SK-N-SH (cell line): Measurements from ENCODE around the gene MGLL. TPM values are rescaled to one million over a fixed set of nuclear protein-coding genes. Genes with fewer than 3 reads are reported as not detected.

Experiments used
- CTCF ChIA-PET: fragments of 300-600, 350-600 bp; formaldehyde crosslinking; extraction: SDS; loops from one replicate; lab custom pipeline; 2021; lab: Yijun Ruan, JAX
- POLR2A ChIA-PET: fragments of 350-600 bp; sonication (Branson Sonifier 250); formaldehyde crosslinking; extraction: SDS; loops from one replicate; lab custom pipeline; 2020; ENCODE audit warnings: antibody characterized with exemption, inconsistent platforms; lab: Yijun Ruan, JAX
- DNase-seq: peaks from one replicate; pipeline ENCODE4 v3.0.0; 2012
- H2AFZ ChIP-seq: fragments of 200-600 bp; sonication (generic); 2 replicates; pipeline ENCODE4 v1.8.1; 2016; ENCODE audit warnings: antibody characterized with exemption, mild to moderate bottlenecking, low read depth
- H3F3A ChIP-seq: fragments of 200-600 bp; sonication (generic); replicated peaks from 2 replicates; pipeline ENCODE3; 2016; ENCODE audit warnings: antibody characterized with exemption, mild to moderate bottlenecking; ENCODE audit not compliant: insufficient read depth
- H3K27ac ChIP-seq, 2 experiments: fragments of 200-500 bp in 1 of 2; fragments of 200-600 bp in 1 of 2; sonication (Bioruptor generic) in 1 of 2; sonication (generic), shearing (Covaris generic) in 1 of 2; 2 replicates each; pipeline versions ENCODE4 v1.5.1 to v1.6.1; 2014 to 2016; ENCODE audit warnings: low read depth in 2 of 2, inconsistent platforms in 1 of 2, low read length in 1 of 2, mild to moderate bottlenecking in 1 of 2, mixed read lengths in 1 of 2
- H3K27me3 ChIP-seq: fragments of 200-600 bp; sonication (generic), shearing (Covaris generic); 2 replicates; pipeline ENCODE4 v1.6.1; 2016; ENCODE audit warnings: mixed run types; ENCODE audit not compliant: insufficient read depth
- H3K36me3 ChIP-seq, 2 experiments: fragments of 200-500 bp in 1 of 2; fragments of 200-600 bp in 1 of 2; sonication (Bioruptor generic) in 1 of 2; sonication (generic) in 1 of 2; replicated peaks in 1 of 2; 2 replicates each; pipeline versions ENCODE3 to v1.5.1; 2014 to 2016; ENCODE audit warnings: low read length in 1 of 2, mild to moderate bottlenecking in 1 of 2; ENCODE audit not compliant: insufficient read depth in 2 of 2, control insufficient read depth in 1 of 2
- H3K4me1 ChIP-seq, 2 experiments: fragments of 200-500 bp in 1 of 2; fragments of 200-600 bp in 1 of 2; sonication (Bioruptor generic) in 1 of 2; sonication (generic), shearing (Covaris generic) in 1 of 2; 2 replicates each; pipeline versions ENCODE4 v1.5.1 to v1.6.1; 2014 to 2016; ENCODE audit warnings: low read depth in 1 of 2, low read length in 1 of 2, mixed run types in 1 of 2; ENCODE audit not compliant: insufficient read depth in 2 of 2, control insufficient read depth in 1 of 2
- H3K4me2 ChIP-seq: fragments of 200-600 bp; sonication (generic), shearing (Covaris generic); 2 replicates; pipeline ENCODE4 v1.6.1; 2017; ENCODE audit warnings: mixed run types
- H3K4me3 ChIP-seq, 2 experiments: fragments of 200-500 bp in 1 of 2; fragments of 200-600 bp in 1 of 2; sonication (Bioruptor generic) in 1 of 2; sonication (generic), shearing (Covaris generic) in 1 of 2; 2 replicates each; pipeline versions ENCODE4 v1.5.1 to v1.8.1; 2014 to 2016; ENCODE audit warnings: low read depth in 2 of 2, inconsistent platforms in 1 of 2, low read length in 1 of 2, mild to moderate bottlenecking in 1 of 2, mixed read lengths in 1 of 2, moderate library complexity in 1 of 2
- H3K79me2 ChIP-seq: fragments of 200-600 bp; sonication (generic); 2 replicates; pipeline ENCODE4 v1.8.1; 2017; ENCODE audit warnings: mild to moderate bottlenecking; ENCODE audit not compliant: insufficient read depth
- H3K9ac ChIP-seq: fragments of 200-600 bp; sonication (generic); 2 replicates; pipeline ENCODE4 v1.6.1; 2017; ENCODE audit warnings: mixed run types
- H3K9me2 ChIP-seq: fragments of 200-600 bp; sonication (generic); 2 replicates; pipeline ENCODE4 v1.6.1; 2017; ENCODE audit warnings: mixed run types
- H3K9me3 ChIP-seq: fragments of 200-600 bp; sonication (generic); 2 replicates; pipeline ENCODE4 v1.6.1; 2017; ENCODE audit warnings: mixed run types, mild to moderate bottlenecking, moderate library complexity
- H4K20me1 ChIP-seq: fragments of 200-600 bp; sonication (generic); 2 replicates; pipeline ENCODE4 v1.6.1; 2017; ENCODE audit warnings: mild to moderate bottlenecking, mixed run types; ENCODE audit not compliant: insufficient read depth
- EP300 ChIP-seq, 2 experiments: IDR thresholded peaks; 2 replicates each; pipeline versions ENCODE4 v1.4.0 to v1.6.1; 2012; ENCODE audit warnings: borderline replicate concordance in 1 of 2, low read depth in 1 of 2, low read length in 1 of 2
- EZH2phosphoT487 ChIP-seq: fragments of 200-600 bp; sonication (generic); IDR thresholded peaks from 2 replicates; pipeline ENCODE4 v1.6.1; 2017; ENCODE audit warnings: low read depth, mixed run types, mild to moderate bottlenecking, antibody characterized with exemption, moderate library complexity, borderline replicate concordance
- FOXJ3 ChIP-seq: sonication (generic); formaldehyde crosslinking; IDR thresholded peaks from 2 replicates; pipeline ENCODE4 v1.5.1; 2020; ENCODE audit warnings: mild to moderate bottlenecking, missing genetic modification reagents
- FOXM1 ChIP-seq: IDR thresholded peaks from 2 replicates; pipeline ENCODE4 v1.4.0; 2012; ENCODE audit warnings: low read depth, mild to moderate bottlenecking
- GABPA ChIP-seq: IDR thresholded peaks from 2 replicates; pipeline ENCODE4 v1.4.0; 2012; ENCODE audit warnings: low read depth, mild to moderate bottlenecking
- NFIC ChIP-seq: IDR thresholded peaks from 2 replicates; pipeline ENCODE4 v1.4.0; 2012; ENCODE audit warnings: borderline replicate concordance
- NRF1 ChIP-seq: IDR thresholded peaks from 2 replicates; pipeline ENCODE4 v1.6.1; 2012; ENCODE audit warnings: low read depth, mild to moderate bottlenecking, low read length
- POLR2AphosphoS5 ChIP-seq: IDR thresholded peaks from 2 replicates; pipeline ENCODE4 v1.6.1; 2012; ENCODE audit warnings: low read depth, low read length
- RCOR1 ChIP-seq: fragments of 150-350 bp; IDR thresholded peaks from 2 replicates; pipeline ENCODE4 v1.6.1; 2017; ENCODE audit warnings: antibody characterized with exemption, low read length
- RXRA ChIP-seq: IDR thresholded peaks from 2 replicates; pipeline ENCODE4 v1.4.0; 2012; ENCODE audit warnings: low read depth, mild to moderate bottlenecking, borderline replicate concordance
- SIN3A ChIP-seq: IDR thresholded peaks from 2 replicates; pipeline ENCODE4 v1.6.1; 2012; ENCODE audit warnings: low read depth, mild to moderate bottlenecking, low read length, moderate library complexity, borderline replicate concordance
- SMC3 ChIP-seq: IDR thresholded peaks from 2 replicates; pipeline ENCODE4 v1.6.1; 2012; ENCODE audit warnings: low read depth, low read length, improper control_type of control experiment
- TAF1 ChIP-seq: IDR thresholded peaks from 2 replicates; pipeline ENCODE4 v1.6.1; 2012; ENCODE audit warnings: low read depth, mild to moderate bottlenecking, low read length, moderate library complexity, borderline replicate concordance
- TCF12 ChIP-seq: IDR thresholded peaks from 2 replicates; pipeline ENCODE4 v1.4.0; 2012
- WGBS: methylation state at CpG from one replicate; pipeline ENCODE4 v1.1.6; 2017; ENCODE audit warnings: low lambda C conversion rate; 5-methylcytosine and 5-hydroxymethylcytosine counted together
- polyA plus RNA-seq, 3 experiments: library from polyadenylated mRNA; depleted of rRNA; stranded (reverse); fragments of >200 nt; gene quantifications; 2 replicates each; pipeline ENCODE4 v1.2.3, GENCODE V29; 2012
- TF ChIP-seq, protein P1 (sequence below): fragments of 200-600 bp; sonication (generic); IDR thresholded peaks from 2 replicates; pipeline ENCODE4 v1.6.1; 2017; ENCODE audit warnings: antibody characterized with exemption, mild to moderate bottlenecking, moderate library complexity
- TF ChIP-seq, protein P2 (sequence below): fragments of 150-350 bp; IDR thresholded peaks from 2 replicates; pipeline ENCODE4 v1.6.1; 2016; ENCODE audit warnings: mild to moderate bottlenecking, low read depth, low read length
- TF ChIP-seq, protein P3 (sequence below): IDR thresholded peaks from 2 replicates; pipeline ENCODE4 v1.4.0; 2012; ENCODE audit warnings: low read depth
- TF ChIP-seq, protein P4 (sequence below): IDR thresholded peaks from 2 replicates; pipeline ENCODE4; 2012

MGLL gene
- polyA plus RNA-seq, 1 of the 3 experiments (the other 2 are of a cell fraction) = 2.2 TPM

DNA sequence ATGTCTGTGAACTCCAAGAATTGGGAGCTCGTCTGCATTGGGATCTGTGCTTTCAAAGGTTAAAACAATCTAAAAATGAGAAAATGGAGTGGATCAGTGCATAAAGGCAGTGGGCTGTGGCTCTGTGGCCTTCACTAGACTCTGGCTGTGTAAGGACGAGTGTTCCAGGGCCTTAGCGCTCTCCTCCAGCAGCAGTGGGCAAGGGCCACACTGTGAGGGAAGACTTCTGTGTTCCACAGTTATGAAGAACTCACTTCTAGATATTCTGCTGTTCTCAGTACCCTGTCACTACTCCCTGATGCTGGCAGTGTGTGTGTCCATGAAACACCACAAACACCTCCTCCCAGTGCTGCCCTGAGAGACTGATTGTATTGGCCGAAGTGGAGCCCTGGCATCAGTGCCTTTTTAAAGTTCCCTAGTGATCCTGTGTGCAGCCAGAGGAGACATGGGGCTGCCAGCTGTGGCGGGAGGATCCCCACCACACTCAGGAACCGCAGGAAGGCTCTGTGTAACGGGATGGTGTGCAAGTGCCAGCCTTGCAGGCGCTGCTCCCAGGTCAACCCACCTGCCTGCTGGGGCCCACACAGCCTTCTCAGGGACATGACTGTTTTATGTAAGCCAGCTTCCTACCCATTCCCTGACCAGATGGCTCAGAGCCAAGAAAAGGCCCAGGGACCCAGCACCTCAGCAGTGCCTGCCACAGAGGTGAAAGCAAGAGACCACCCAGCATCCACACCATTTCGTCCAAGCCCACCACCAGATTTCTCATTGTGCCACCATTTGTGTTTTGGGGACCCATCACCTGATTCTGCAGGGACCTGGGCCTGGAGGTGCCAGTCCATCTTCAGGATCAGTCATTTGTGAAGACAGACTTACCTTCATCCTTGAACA lies 109.2 kb downstream of the MGLL start:
- no peak for DNase-seq
- no peak overlapping the region for H3K4me2 ChIP-seq
- ChIA-PET CTCF (interaction anchor here (0.7 to 1.0 kb wide), 2 partner anchors 14 kb away, joined by 3 to 4 read pairs; no protein-coding TSS in a partner anchor), POLR2A (no interaction called here)
- H3F3A ChIP-seq = no peaks in the 10 kb centered on the region
- H3K27ac ChIP-seq = no peak overlapping the region; a peak in 1 of 4 replicates
- no peak overlapping the region for H3K4me3 ChIP-seq
- WGBS = 79% methylated on average over 9 of the region's 9 CpGs
- H3K79me2 ChIP-seq = no peaks in the 10 kb centered on the region
- no peaks in the 10 kb centered on the region for H3K27me3 ChIP-seq
- peaks cover 0 to 43% of the 10 kb centered on the region in 2 experiments; a peak in 1 of 4 replicates for H3K4me1 ChIP-seq
- no peak overlapping the region for H3K9ac ChIP-seq
- H4K20me1 ChIP-seq = no peaks in the 10 kb centered on the region
- no peak for TF ChIP-seq RXRA
- no peak for TF ChIP-seq RCOR1
- TF ChIP-seq, protein P1, sequence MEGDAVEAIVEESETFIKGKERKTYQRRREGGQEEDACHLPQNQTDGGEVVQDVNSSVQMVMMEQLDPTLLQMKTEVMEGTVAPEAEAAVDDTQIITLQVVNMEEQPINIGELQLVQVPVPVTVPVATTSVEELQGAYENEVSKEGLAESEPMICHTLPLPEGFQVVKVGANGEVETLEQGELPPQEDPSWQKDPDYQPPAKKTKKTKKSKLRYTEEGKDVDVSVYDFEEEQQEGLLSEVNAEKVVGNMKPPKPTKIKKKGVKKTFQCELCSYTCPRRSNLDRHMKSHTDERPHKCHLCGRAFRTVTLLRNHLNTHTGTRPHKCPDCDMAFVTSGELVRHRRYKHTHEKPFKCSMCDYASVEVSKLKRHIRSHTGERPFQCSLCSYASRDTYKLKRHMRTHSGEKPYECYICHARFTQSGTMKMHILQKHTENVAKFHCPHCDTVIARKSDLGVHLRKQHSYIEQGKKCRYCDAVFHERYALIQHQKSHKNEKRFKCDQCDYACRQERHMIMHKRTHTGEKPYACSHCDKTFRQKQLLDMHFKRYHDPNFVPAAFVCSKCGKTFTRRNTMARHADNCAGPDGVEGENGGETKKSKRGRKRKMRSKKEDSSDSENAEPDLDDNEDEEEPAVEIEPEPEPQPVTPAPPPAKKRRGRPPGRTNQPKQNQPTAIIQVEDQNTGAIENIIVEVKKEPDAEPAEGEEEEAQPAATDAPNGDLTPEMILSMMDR = no peak
- no peak for TF ChIP-seq SMC3
- TF ChIP-seq FOXJ3 (CRISPR knock-in tag) = no peak
- TF ChIP-seq, protein P2, sequence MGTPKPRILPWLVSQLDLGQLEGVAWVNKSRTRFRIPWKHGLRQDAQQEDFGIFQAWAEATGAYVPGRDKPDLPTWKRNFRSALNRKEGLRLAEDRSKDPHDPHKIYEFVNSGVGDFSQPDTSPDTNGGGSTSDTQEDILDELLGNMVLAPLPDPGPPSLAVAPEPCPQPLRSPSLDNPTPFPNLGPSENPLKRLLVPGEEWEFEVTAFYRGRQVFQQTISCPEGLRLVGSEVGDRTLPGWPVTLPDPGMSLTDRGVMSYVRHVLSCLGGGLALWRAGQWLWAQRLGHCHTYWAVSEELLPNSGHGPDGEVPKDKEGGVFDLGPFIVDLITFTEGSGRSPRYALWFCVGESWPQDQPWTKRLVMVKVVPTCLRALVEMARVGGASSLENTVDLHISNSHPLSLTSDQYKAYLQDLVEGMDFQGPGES = no peak
- no peak for TF ChIP-seq TCF12
- no peak overlapping the region for H2AFZ ChIP-seq
- H3K9me2 ChIP-seq = no peaks in the 10 kb centered on the region
- no peaks in the 10 kb centered on the region for H3K9me3 ChIP-seq
- H3K36me3 ChIP-seq = no peaks in the 10 kb centered on the region

DNA sequence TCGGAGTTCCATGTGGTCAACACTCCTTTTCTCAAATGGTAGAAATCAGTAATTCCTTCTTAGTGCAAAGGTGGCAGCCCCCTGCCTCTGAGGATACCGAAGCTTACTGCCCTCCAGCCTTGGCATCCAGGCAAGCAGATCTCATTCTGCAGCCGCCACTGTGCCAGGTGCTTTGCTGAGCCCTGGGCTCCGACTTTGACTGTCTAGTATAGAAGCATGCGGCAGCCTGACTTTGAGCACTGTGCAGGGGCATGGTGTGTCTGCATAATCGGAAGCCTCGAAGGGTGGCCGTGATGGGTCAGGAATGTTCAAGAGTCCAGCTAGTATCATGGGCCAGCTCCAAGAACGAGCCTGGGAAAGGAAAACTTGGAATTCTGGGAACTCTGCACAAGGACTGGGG lies 109.9 kb downstream of the MGLL start:
- H2AFZ ChIP-seq = no peak overlapping the region
- no peak overlapping the region for H3K9ac ChIP-seq
- H3K9me3 ChIP-seq = no peaks in the 10 kb centered on the region
- peaks cover 0 to 43% of the 10 kb centered on the region in 2 experiments; a peak in 1 of 4 replicates for H3K4me1 ChIP-seq
- H3K36me3 ChIP-seq = no peaks in the 10 kb centered on the region
- no peaks in the 10 kb centered on the region for H4K20me1 ChIP-seq
- 93% methylated on average over 8 of the region's 9 CpGs for WGBS
- CTCF ChIA-PET = interaction anchor here (0.7 kb wide), 1 partner anchor 13 kb away, joined by 3 read pairs; no protein-coding TSS in a partner anchor
- POLR2A ChIA-PET = no interaction called here
- no peaks in the 10 kb centered on the region for H3K79me2 ChIP-seq
- H3K27me3 ChIP-seq = no peaks in the 10 kb centered on the region
- H3K27ac ChIP-seq = no peak overlapping the region
- H3K4me3 ChIP-seq = no peak overlapping the region
- no peaks in the 10 kb centered on the region for H3K9me2 ChIP-seq
- H3K4me2 ChIP-seq = no peak overlapping the region
- no peak for DNase-seq
- H3F3A ChIP-seq = no peaks in the 10 kb centered on the region
- TF ChIP-seq, protein P3, sequence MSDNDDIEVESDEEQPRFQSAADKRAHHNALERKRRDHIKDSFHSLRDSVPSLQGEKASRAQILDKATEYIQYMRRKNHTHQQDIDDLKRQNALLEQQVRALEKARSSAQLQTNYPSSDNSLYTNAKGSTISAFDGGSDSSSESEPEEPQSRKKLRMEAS = no peak
- TF ChIP-seq NFIC = no peak
- no peak for TF ChIP-seq FOXJ3 (CRISPR knock-in tag)
- TF ChIP-seq, protein P2 = no peak
- no peak for TF ChIP-seq POLR2AphosphoS5
- TF ChIP-seq TAF1 = no peak
- TF ChIP-seq NRF1 = no peak
- TF ChIP-seq EP300 (IDR thresholded peaks at IDR 0.05; ENCODE audit: borderline replicate concordance in 1 of 2, low read depth in 1 of 2, low read length in 1 of 2) = no peak
- TF ChIP-seq EZH2phosphoT487 = no peak
- TF ChIP-seq SIN3A = no peak
- TF ChIP-seq, protein P4, sequence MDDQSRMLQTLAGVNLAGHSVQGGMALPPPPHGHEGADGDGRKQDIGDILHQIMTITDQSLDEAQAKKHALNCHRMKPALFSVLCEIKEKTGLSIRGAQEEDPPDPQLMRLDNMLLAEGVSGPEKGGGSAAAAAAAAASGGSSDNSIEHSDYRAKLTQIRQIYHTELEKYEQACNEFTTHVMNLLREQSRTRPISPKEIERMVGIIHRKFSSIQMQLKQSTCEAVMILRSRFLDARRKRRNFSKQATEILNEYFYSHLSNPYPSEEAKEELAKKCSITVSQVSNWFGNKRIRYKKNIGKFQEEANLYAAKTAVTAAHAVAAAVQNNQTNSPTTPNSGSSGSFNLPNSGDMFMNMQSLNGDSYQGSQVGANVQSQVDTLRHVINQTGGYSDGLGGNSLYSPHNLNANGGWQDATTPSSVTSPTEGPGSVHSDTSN = no peak
- no peak for TF ChIP-seq FOXM1
- TF ChIP-seq, protein P1 = no peak
- no peak for TF ChIP-seq GABPA
